Natural killer cell (primary cell): ENCODE results near the gene NXN. TPM values are rescaled to one million over a fixed set of nuclear protein-coding genes. Genes with fewer than 3 reads are reported as not detected.

Source experiments
- ATAC-seq, 3 donors: fragments of 150-1000 bp in 2 of 3; fragments of 200-7000 bp in 1 of 3; cut with Tn5 transposase; 1 replicate in 1 of 3; 2 replicates in 2 of 3; pipeline ENCODE4 v1.10.0; 2021; ENCODE audit warnings: mild to moderate bottlenecking in 2 of 3, moderate library complexity in 2 of 3
- DNase-seq, 2 donors: peaks; one replicate each; pipeline versions ENCODE4 v3.0.0 to v3.0.0-alpha.2; 2013 to 2021; ENCODE audit warnings: mixed read lengths in 1 of 2
- H3K27ac ChIP-seq: one replicate; pipeline ENCODE4 v1.5.1; 2013; ENCODE audit warnings: mild to moderate bottlenecking, low read length
- H3K27me3 ChIP-seq: one replicate; pipeline ENCODE4 v1.6.1; 2013; ENCODE audit warnings: low read length; ENCODE audit not compliant: control insufficient read depth, insufficient read depth
- H3K36me3 ChIP-seq: one replicate; pipeline ENCODE4 v1.6.1; 2013; ENCODE audit warnings: low read length; ENCODE audit not compliant: control insufficient read depth, insufficient read depth
- H3K4me1 ChIP-seq: one replicate; pipeline ENCODE4 v1.6.1; 2013; ENCODE audit warnings: low read length; ENCODE audit not compliant: control insufficient read depth, insufficient read depth
- H3K4me3 ChIP-seq: one replicate; pipeline ENCODE4 v1.5.1; 2013; ENCODE audit warnings: low read length
- H3K9me3 ChIP-seq: one replicate; pipeline ENCODE4 v1.6.1; 2013; ENCODE audit warnings: low read length; ENCODE audit not compliant: control insufficient read depth, insufficient read depth
- H3K27ac Mint-ChIP-seq, 2 donors: one replicate each; pipeline ENCODE4 v1.8.0; 2022; ENCODE audit warnings: mild to moderate bottlenecking in 2 of 2, mixed read lengths in 2 of 2, moderate library complexity in 1 of 2
- H3K27me3 Mint-ChIP-seq, 2 donors: one replicate each; pipeline ENCODE4 v1.8.0; 2022; ENCODE audit warnings: low read depth in 2 of 2, mixed read lengths in 2 of 2
- H3K36me3 Mint-ChIP-seq: one replicate; pipeline ENCODE4 v1.8.0; 2022; ENCODE audit warnings: mixed read lengths
- H3K4me1 Mint-ChIP-seq, 2 donors: one replicate each; pipeline ENCODE4 v1.8.0; 2022; ENCODE audit warnings: mixed read lengths in 2 of 2
- H3K4me3 Mint-ChIP-seq: one replicate; pipeline ENCODE4 v1.8.0; 2022; ENCODE audit warnings: mild to moderate bottlenecking, moderate library complexity, mixed read lengths
- H3K9me3 Mint-ChIP-seq, 2 donors: one replicate each; pipeline ENCODE4 v1.8.0; 2022; ENCODE audit warnings: mixed read lengths in 2 of 2
- WGBS: methylation state at CpG from one replicate; pipeline ENCODE4 v1.1.7; 2013; ENCODE audit warnings: missing lambda C conversion rate; ENCODE audit not compliant: insufficient coverage; 5-methylcytosine and 5-hydroxymethylcytosine counted together
- intact Hi-C: fragments of 100-400 bp; cut with micrococcal nuclease; formaldehyde crosslinking; loops from one replicate; pipeline ENCODE4 v1.14.2; 2022
- total RNA-seq, 4 donors: library from RNA; stranded (reverse); fragments of 120-200 nt in 1 of 4; gene quantifications; one replicate each; pipeline versions ENCODE4 v1.2.3 to v1.2.4, GENCODE V29; 2013 to 2022
- TF ChIP-seq, protein P1 (sequence below): fragments of 200-600 bp; IDR thresholded peaks from one replicate; pipeline ENCODE4 v1.8.0; 2022; ENCODE audit warnings: antibody characterized with exemption

NXN gene
- total RNA-seq, 3 donors from 2014 or later (not counting 1 experiment from before 2014, with no cell fraction given), result 0.14 to 0.55 TPM; not detected in 1

DNA sequence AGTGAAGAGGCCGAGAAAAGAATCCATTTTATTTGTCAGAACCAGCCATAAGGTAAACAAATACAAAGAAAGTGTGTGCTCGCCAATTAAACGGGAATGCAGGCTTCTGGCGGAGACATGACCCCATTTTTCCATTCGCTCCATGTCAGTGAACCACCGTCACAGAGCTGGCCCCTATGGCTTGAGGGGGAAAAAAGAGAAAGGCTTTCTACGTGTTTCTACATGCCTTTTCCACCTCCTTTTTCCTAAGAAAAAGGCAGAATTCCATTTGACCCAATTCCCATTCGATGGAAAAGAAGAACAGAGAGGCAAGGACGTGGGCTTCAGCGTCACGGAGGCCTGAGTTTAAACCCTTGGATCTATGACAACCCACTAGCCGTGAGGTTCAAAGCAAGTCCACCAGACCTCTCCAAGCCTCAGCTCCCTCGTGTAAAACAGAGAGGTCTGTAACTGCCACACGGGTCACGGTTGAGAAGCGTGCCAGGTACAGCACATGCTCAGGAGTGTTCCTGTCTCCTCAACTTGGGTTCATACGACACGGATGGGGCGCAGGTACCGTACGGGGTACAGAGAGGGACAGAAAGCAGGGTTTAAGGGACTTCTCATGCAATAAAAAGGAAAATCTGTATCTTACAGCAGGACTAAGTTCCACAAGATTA lies 91.9 kb downstream of the NXN start:
- H3K4me1 Mint-ChIP-seq, result no peaks in the 10 kb centered on the region
- H3K27me3 ChIP-seq, result no peaks in the 10 kb centered on the region
- no peak overlapping the region for H3K4me3 Mint-ChIP-seq
- H3K27ac ChIP-seq, result no peak overlapping the region
- no peak overlapping the region for H3K27ac Mint-ChIP-seq
- no peaks in the 10 kb centered on the region for H3K9me3 Mint-ChIP-seq
- H3K4me1 ChIP-seq, result peaks cover 4% of the 10 kb centered on the region
- 79% methylated on average over 21 of the region's 21 CpGs for WGBS
- ATAC-seq (no peak), DNase-seq (no peak)
- no peaks in the 10 kb centered on the region for H3K9me3 ChIP-seq
- TF ChIP-seq, protein P1, sequence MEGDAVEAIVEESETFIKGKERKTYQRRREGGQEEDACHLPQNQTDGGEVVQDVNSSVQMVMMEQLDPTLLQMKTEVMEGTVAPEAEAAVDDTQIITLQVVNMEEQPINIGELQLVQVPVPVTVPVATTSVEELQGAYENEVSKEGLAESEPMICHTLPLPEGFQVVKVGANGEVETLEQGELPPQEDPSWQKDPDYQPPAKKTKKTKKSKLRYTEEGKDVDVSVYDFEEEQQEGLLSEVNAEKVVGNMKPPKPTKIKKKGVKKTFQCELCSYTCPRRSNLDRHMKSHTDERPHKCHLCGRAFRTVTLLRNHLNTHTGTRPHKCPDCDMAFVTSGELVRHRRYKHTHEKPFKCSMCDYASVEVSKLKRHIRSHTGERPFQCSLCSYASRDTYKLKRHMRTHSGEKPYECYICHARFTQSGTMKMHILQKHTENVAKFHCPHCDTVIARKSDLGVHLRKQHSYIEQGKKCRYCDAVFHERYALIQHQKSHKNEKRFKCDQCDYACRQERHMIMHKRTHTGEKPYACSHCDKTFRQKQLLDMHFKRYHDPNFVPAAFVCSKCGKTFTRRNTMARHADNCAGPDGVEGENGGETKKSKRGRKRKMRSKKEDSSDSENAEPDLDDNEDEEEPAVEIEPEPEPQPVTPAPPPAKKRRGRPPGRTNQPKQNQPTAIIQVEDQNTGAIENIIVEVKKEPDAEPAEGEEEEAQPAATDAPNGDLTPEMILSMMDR, result no peak
- intact Hi-C loops, result no loop called here
- H3K27me3 Mint-ChIP-seq, result peaks cover 10 to 22% of the 10 kb centered on the region in 2 donors
- H3K36me3 ChIP-seq, result no peaks in the 10 kb centered on the region
- H3K36me3 Mint-ChIP-seq, result no peaks in the 10 kb centered on the region
- no peak overlapping the region for H3K4me3 ChIP-seq

DNA sequence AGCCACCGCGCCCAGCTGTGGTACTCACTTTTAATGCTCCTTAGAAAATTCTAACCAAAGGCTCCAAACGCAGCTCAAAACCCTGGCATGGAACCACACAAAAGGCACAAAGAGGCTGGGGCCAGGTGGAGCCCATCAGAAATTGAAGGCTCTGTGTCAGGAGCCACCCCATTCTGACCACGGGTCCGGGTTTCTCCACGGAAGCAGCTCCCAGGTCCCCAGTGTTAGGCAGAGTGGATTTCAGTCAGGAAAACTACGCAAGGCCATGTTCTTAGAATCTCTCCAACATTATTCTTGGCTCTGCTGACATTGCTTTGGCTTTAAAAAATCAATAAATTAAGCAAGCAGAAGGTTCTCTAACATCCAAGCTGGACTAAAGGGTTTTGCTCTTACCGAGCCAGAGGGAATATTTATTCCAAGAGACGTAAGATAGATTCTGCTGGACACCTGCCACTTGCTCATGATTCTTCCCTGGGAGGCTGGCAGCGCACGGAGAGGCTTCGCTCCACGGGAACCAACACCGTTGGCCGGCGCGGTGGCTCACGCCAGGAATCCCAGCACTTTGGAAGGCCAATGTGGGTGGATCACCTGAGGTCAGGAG lies 93.5 kb downstream of the NXN start:
- H3K27ac Mint-ChIP-seq, result no peak overlapping the region
- no peak overlapping the region for H3K27ac ChIP-seq
- H3K9me3 Mint-ChIP-seq, result no peaks in the 10 kb centered on the region
- DNase-seq (no peak), ATAC-seq (no peak)
- intact Hi-C loops, result no loop called here
- H3K36me3 Mint-ChIP-seq, result no peaks in the 10 kb centered on the region
- peaks cover 5 to 17% of the 10 kb centered on the region in 2 donors for H3K27me3 Mint-ChIP-seq
- H3K4me3 Mint-ChIP-seq, result no peak overlapping the region
- TF ChIP-seq, protein P1, result no peak
- 94% methylated on average over 18 of the region's 18 CpGs for WGBS
- H3K4me1 Mint-ChIP-seq, result no peaks in the 10 kb centered on the region
- no peaks in the 10 kb centered on the region for H3K36me3 ChIP-seq
- H3K4me3 ChIP-seq, result no peak overlapping the region
- peaks cover 4% of the 10 kb centered on the region for H3K4me1 ChIP-seq
- no peaks in the 10 kb centered on the region for H3K27me3 ChIP-seq
- no peaks in the 10 kb centered on the region for H3K9me3 ChIP-seq

DNA sequence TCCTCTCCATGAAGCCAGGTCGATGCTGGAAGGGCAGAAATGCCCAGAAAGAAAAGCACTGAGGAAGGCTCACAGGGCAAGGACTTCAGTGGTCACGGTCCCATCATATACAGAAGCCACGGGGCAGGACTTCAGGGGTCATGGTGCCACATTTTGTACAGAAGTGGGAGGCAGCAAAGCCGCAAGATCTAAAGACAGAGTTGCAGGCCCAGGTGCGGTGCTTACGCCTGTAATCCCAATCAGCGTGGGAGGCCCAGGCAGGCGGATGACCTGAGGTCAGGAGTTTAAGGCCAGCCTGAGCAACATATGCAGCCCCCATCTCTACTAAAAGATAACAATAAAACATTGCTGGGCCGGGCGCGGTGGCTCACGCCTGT lies 96.0 kb downstream of the NXN start:
- ATAC-seq, result no peak
- Histone ChIP-seq H3K36me3 (no peaks in the 10 kb centered on the region), H3K4me1 (no peaks in the 10 kb centered on the region), H3K27ac (no peak overlapping the region), H3K4me3 (no peak overlapping the region), H3K27me3 (no peaks in the 10 kb centered on the region), H3K9me3 (no peaks in the 10 kb centered on the region)
- no peak overlapping the region for H3K27ac Mint-ChIP-seq
- intact Hi-C loops, result no loop called here
- no peaks in the 10 kb centered on the region for H3K9me3 Mint-ChIP-seq
- TF ChIP-seq, protein P1, result no peak
- 89% methylated on average over 10 of the region's 12 CpGs for WGBS
- peaks cover 0 to 4% of the 10 kb centered on the region in 2 donors for H3K4me1 Mint-ChIP-seq
- no peak for DNase-seq
- H3K4me3 Mint-ChIP-seq, result no peak overlapping the region
- H3K36me3 Mint-ChIP-seq, result no peaks in the 10 kb centered on the region
- peaks cover 0 to 2% of the 10 kb centered on the region in 2 donors for H3K27me3 Mint-ChIP-seq
